OCI-LY1 (cell line): Measurements from ENCODE around the gene RELCH.

ENCODE experiments used
- CTCF ChIP-seq: fragments of 200-600 bp; sonication (generic), shearing (Covaris generic); IDR thresholded peaks from 2 replicates; pipeline ENCODE4 v1.5.1; 2017; ENCODE audit warnings: mild to moderate bottlenecking, antibody characterized with exemption, low read length, moderate library complexity, mixed read lengths
- EZH2 ChIP-seq: fragments of 200-600 bp; sonication (generic), shearing (Covaris generic); IDR thresholded peaks from 2 replicates; pipeline ENCODE4 v1.8.0; 2017; ENCODE audit warnings: borderline replicate concordance, mixed run types, mild to moderate bottlenecking, antibody characterized with exemption, low read length, moderate library complexity, mixed read lengths

GRCh38 chr18:62239475-62239874, 52.4 kb downstream of the RELCH start:
- TF ChIP-seq CTCF (no peak), EZH2 (no peak)
